HG03159 (cell line): Measurements from ENCODE around the gene CHPT1.
"Not testable (repeated sequence)": the region's sequence is repeated elsewhere in the genome, so short reads cannot be mapped to it uniquely, and the experiment has no call there.

Source experiments
- ATAC-seq: cut with Tn5 transposase; IDR thresholded peaks from one replicate; pipeline ENCODE4 v1.9.1; 2021; ENCODE audit warnings: mild to moderate bottlenecking, moderate library complexity; ENCODE audit not compliant: unreplicated experiment

Gene CHPT1

GRCh38 chr12:101681627-101682026, 15.8 kb upstream of the CHPT1 start:
- not testable (repeated sequence) for ATAC-seq

DNA sequence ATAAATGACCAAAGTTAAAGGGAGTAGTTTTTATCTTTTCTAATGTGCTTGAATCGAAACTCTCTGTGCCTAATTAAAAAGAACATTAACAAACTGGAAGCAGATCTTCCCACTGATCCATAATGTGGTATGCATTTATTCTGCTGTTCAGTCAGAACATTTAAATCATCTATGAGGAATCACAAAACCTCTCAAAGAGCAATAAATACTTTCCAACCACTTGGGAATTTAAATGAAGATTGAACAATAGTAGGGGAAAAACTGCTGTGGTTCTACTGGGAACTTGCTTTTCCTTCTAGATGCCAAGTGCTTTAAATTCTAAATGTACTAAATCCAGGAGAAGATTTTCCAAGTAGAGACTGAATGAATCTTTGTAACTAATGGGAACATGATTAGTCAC, 12.3 kb upstream of the CHPT1 start:
- no peak for ATAC-seq

DNA sequence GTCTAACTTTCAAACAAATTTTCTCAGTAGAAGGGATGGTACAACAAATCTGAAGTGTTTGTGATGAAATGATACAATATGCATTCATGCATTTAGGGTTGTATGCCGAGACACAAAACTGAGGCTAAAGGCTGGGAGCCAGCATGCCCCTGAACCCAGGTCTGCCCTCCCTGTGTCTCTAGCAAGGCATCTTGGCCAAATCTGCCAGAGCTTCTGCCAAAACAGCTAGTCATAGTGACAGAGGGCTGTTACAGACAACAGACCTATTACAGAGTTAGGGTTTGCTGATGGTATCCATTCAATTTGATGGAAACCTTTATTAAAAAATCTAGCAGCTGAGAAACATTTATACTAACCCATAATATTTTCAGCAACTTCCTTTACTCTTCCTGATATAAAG, 11.3 kb upstream of the CHPT1 start:
- no peak for ATAC-seq

- ATAC-seq: no peak
Measured at GRCh38 chr12:101690544-101691098, 6.8 kb upstream of the CHPT1 start.

GRCh38 chr12:101691503-101692096, 5.8 kb upstream of the CHPT1 start:
- no peak for ATAC-seq

GRCh38 chr12:101694297-101694848, 3.1 kb upstream of the CHPT1 start:
- ATAC-seq: no peak

- ATAC-seq: no peak
Measured at GRCh38 chr12:101694986-101695385, 2.5 kb upstream of the CHPT1 start.

- no peak for ATAC-seq
Measured at GRCh38 chr12:101695706-101696105, 1.7 kb upstream of the CHPT1 start.

GRCh38 chr12:101696251-101697196, 916 bp upstream of the CHPT1 start:
- ATAC-seq: peak; percentile 6

DNA sequence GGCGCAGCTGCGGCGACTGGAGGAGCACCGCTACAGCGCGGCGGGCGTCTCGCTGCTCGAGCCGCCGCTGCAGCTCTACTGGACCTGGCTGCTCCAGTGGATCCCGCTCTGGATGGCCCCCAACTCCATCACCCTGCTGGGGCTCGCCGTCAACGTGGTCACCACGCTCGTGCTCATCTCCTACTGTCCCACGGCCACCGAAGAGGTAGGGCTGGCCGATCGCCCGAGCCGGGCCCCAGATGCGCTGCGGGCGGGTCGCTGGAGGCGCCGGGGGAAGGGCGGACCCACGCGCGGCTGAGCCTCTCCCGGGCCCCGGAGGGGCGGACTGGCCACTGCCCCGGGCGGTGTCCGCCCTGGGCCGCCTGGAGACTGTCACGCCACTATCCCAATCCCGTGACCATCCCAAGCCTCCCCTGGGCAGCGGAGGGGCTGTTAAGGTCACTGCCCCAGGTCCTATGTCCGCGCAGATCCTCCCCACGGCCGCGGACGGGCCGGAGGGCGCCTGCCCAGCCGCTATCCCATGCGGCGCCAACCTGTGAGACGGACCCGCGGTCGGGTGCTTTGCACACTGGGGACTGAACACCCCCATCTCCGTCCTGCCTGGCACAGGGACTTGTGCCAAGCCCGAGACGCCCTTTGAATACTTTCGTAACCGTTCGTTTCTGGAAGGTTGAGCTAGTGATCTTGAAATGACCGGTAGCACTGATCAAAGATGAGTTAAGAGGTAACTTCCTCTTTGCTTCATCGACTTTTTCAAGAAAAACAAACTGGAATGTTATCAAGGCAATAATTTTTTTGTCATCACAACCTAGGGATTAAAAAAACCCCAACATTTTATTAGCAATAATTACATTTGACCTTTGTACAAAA, 725 bp downstream of the CHPT1 start:
- ATAC-seq: peak; percentile 29

DNA sequence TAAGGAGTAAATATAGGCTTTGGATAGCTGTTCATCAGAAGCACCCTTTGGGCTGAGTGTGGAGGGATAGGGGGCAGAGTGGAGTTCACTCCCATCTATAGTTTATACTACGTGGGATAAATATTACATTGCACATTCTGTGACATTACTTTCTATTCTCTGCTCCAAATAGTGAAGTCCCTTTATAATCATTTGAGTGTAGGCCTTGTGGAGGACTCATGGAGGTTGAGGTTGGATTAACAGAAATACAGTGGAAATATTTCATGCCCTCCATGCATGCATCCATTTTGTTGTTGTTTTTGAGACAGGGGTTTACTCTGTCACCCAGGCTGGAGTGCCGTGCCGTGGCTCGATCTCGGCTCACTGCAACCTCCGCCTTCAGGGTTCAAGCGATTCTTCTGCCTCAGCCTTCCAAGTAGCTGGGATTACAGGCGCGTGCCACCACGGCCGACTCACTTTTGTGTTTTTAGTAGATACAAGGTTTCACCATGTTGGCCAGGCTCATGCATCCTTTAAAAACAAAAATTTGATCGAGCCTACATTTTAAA, 1.4 kb downstream of the CHPT1 start:
- no peak for ATAC-seq

DNA sequence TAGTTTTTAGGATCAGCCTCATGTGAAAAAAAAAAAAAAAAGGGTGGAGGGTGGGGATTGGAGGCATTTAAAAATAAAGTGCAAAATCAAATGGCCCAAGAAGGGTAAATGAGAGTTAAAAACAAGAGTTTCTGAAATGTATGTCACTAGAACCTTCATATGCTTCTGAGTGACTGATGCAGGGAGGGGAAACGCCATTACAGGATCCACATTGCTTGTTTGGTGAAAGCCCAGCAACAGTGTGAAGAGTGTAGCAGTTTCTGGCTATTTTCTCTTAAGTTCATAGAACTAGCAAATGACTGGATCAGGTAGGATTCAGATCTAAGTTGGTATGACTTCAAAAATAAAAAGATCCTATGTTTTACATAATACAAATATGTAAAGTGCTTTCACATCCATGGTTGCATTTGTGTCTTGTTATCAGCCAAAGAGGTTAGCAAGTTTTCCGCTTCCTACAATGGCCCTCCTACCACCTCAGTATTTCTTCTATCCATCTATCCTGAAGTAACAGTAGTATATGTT, 2.9 kb downstream of the CHPT1 start:
- no peak for ATAC-seq

- ATAC-seq: no peak
Measured at GRCh38 chr12:101703487-101703886, 6.0 kb downstream of the CHPT1 start.

- no peak for ATAC-seq
Measured at GRCh38 chr12:101706403-101706802, 9.0 kb downstream of the CHPT1 start.

- ATAC-seq: no peak
Measured at GRCh38 chr12:101707131-101707782, 9.8 kb downstream of the CHPT1 start.

DNA sequence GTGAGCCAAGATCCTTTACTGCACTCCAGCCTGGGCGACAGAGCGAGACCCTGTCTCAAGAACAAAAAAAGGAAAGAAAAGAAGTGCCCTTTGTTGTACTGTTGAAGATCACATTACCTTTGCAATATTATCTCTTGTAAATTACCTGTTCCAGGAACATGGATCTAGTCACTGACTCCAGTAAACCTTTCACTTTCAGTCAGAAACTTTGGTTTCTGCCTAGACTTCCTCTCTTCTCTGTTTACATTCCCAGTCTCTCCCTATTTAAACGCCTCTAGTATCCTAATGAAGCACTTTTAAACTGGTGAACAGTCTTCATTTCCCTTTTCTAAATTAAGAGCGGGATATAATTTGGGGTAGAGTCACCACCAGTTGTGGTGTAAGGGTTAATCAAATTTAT, 12.8 kb downstream of the CHPT1 start:
- no peak for ATAC-seq

DNA sequence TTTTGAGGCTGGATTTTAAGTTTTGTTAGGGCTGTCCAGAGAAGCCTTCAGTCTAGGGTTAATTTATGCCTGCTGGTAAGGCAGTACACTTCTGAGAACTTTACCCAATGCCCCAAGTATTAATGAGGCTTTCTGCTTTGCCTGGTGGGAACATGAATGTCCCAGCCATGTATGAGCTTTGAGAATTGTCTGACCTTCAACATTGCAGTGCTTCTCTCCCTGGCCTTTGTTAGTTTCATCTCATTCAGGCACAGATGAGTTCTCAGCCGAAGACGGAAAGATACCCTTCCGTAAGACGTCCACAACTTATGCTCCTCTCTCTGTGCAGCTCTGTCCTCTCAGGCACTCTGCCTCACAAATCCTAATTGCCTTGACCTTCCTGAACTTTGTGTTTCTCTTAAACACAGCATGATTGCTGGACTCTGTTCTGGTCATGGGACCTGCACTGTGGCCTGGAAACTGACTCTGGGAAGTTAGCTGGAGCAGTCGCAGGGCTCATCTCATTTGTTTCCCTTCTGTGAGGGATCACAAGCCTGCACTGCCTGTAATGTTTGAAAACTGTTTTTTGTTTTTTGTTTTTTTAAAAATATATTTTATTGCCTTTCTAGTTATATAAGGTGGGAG, 15.7 kb downstream of the CHPT1 start:
- ATAC-seq: no peak

DNA sequence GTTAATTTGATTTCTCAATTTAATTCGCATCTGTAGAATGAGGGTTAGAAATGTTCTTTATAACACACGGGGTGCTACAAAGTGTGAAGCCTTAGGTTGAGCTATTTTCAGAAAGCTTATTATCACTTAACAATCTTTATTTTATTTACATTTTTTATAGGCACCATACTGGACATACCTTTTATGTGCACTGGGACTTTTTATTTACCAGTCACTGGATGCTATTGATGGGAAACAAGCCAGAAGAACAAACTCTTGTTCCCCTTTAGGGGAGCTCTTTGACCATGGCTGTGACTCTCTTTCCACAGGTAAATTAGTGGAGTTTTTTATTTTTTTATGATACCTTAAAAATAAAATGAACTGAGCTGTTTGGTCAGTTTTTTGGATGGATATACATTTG, 16.5 kb downstream of the CHPT1 start:
- ATAC-seq: no peak

GRCh38 chr12:101714877-101715444, 17.5 kb downstream of the CHPT1 start:
- ATAC-seq: no peak
